Retina (tissue), 1 donor: ENCODE data around the gene APH1A.
"Not testable (repeated sequence)": the region's sequence is repeated elsewhere in the genome, so short reads cannot be mapped to it uniquely, and the experiment has no call there.

ENCODE experiments used
- DNase-seq: peaks from one replicate; pipeline ENCODE4 v3.0.0-alpha.2; 2016

Gene APH1A

GRCh38 chr1:150233359-150234308 lies 35.2 kb downstream of the APH1A start:
- no peak for DNase-seq

GRCh38 chr1:150232921-150233320 lies 35.9 kb downstream of the APH1A start:
- not testable (repeated sequence) for DNase-seq

GRCh38 chr1:150228246-150228645 lies 40.6 kb downstream of the APH1A start:
- not testable (repeated sequence) for DNase-seq

GRCh38 chr1:150227228-150227627 lies 41.6 kb downstream of the APH1A start:
- no peak for DNase-seq

- DNase-seq = no peak
These were observed 42.3 kb downstream of the APH1A start for GRCh38 chr1:150226486-150226885.

GRCh38 chr1:150225546-150225945 lies 43.3 kb downstream of the APH1A start:
- no peak for DNase-seq

GRCh38 chr1:150224983-150225382 lies 43.8 kb downstream of the APH1A start:
- DNase-seq = no peak

GRCh38 chr1:150221552-150221951 lies 47.3 kb downstream of the APH1A start:
- DNase-seq = no peak

- DNase-seq = not testable (repeated sequence)
These were observed 53.0 kb downstream of the APH1A start for GRCh38 chr1:150215855-150216254.
